IMR-90 (cell line): ENCODE data around the gene PALM. TPM values are rescaled to one million over a fixed set of nuclear protein-coding genes. Genes with fewer than 3 reads are reported as not detected.

ENCODE experiments used
- ATAC-seq: fragments of 200-7000 bp; cut with Tn5 transposase; 2 replicates; pipeline ENCODE4 v1.9.1; 2020; ENCODE audit warnings: low read depth, mild to moderate bottlenecking, moderate library complexity
- BruUV-seq: library from RNA; stranded (reverse); fragments of 400-500 nt; replicated peaks from 2 replicates; lab custom pipeline; 2021; lab: Mats Ljungman, UMichigan
- CTCF ChIA-PET: fragments of 300-600 bp; formaldehyde crosslinking; extraction: SDS; loops from one replicate; lab custom pipeline; 2021; ENCODE audit warnings: antibody characterized with exemption; lab: Yijun Ruan, JAX
- POLR2A ChIA-PET: fragments of 300-600 bp; sonication (Branson Sonifier 250); formaldehyde crosslinking; loops from one replicate; lab custom pipeline; 2022; ENCODE audit warnings: antibody characterized with exemption; ENCODE audit not compliant: unreplicated experiment; lab: Charles Lee
- DNase-seq: peaks from one replicate; pipeline ENCODE4 v3.0.0; 2013
- H2AFZ ChIP-seq: replicated peaks from 2 replicates; pipeline ENCODE3; 2013; ENCODE audit warnings: low read length, mild to moderate bottlenecking; ENCODE audit not compliant: poor library complexity
- H2AK5ac ChIP-seq: 2 replicates; pipeline ENCODE4 v1.6.1; 2013; ENCODE audit warnings: low read depth, low read length, inconsistent platforms
- H2AK9ac ChIP-seq: replicated peaks from 2 replicates; pipeline ENCODE3; 2013; ENCODE audit warnings: mild to moderate bottlenecking, low read depth, low read length, moderate library complexity; ENCODE audit not compliant: poor library complexity
- H2BK120ac ChIP-seq: 2 replicates; pipeline ENCODE4 v1.6.1; 2013; ENCODE audit warnings: low read depth, low read length, inconsistent platforms
- H2BK15ac ChIP-seq: 3 replicates; pipeline ENCODE4 v1.6.1; 2013; ENCODE audit warnings: low read depth, low read length, inconsistent platforms
- H2BK20ac ChIP-seq: 2 replicates; pipeline ENCODE4 v1.6.1; 2013; ENCODE audit warnings: low read depth, mild to moderate bottlenecking, inconsistent platforms, low read length, moderate library complexity
- H2BK5ac ChIP-seq: 2 replicates; pipeline ENCODE4 v1.6.1; 2013; ENCODE audit warnings: mild to moderate bottlenecking, low read depth, low read length, inconsistent platforms; ENCODE audit not compliant: poor library complexity, severe bottlenecking
- H3K14ac ChIP-seq: replicated peaks from 2 replicates; pipeline ENCODE4 v1.6.1; 2013; ENCODE audit warnings: low read depth, low read length, inconsistent platforms
- H3K18ac ChIP-seq: 2 replicates; pipeline ENCODE4 v1.6.1; 2013; ENCODE audit warnings: low read depth, low read length, control low read depth
- H3K23ac ChIP-seq: 2 replicates; pipeline ENCODE4 v1.6.1; 2013; ENCODE audit warnings: low read depth, low read length, inconsistent platforms
- H3K27ac ChIP-seq: 2 replicates; pipeline ENCODE4 v1.5.1; 2013; ENCODE audit warnings: mild to moderate bottlenecking, control low read depth, low read length; ENCODE audit not compliant: insufficient read depth
- H3K27me3 ChIP-seq: 2 replicates; pipeline ENCODE4 v1.6.1; 2013; ENCODE audit warnings: low read length; ENCODE audit not compliant: control insufficient read depth, insufficient read depth
- H3K36me3 ChIP-seq: 2 replicates; pipeline ENCODE4 v1.6.1; 2013; ENCODE audit warnings: low read length, mixed read lengths; ENCODE audit not compliant: control insufficient read depth, insufficient read depth
- H3K4ac ChIP-seq: 2 replicates; pipeline ENCODE4 v1.6.1; 2013; ENCODE audit warnings: low read depth, low read length, inconsistent platforms
- H3K4me1 ChIP-seq: 2 replicates; pipeline ENCODE4 v1.6.1; 2013; ENCODE audit warnings: low read length, mixed read lengths; ENCODE audit not compliant: control insufficient read depth, insufficient read depth
- H3K4me2 ChIP-seq: 2 replicates; pipeline ENCODE4 v1.6.1; 2013; ENCODE audit warnings: low read depth, mild to moderate bottlenecking, control low read depth, low read length, moderate library complexity
- H3K4me3 ChIP-seq: 2 replicates; pipeline ENCODE4 v1.5.1; 2013; ENCODE audit warnings: low read depth, mild to moderate bottlenecking, control low read depth, low read length, moderate library complexity; ENCODE audit not compliant: insufficient read depth
- H3K56ac ChIP-seq: 2 replicates; pipeline ENCODE4 v1.6.1; 2013; ENCODE audit warnings: low read length, inconsistent platforms; ENCODE audit not compliant: insufficient read depth; ENCODE audit errors: extremely low read depth
- H3K79me1 ChIP-seq, 2 experiments: 2 replicates each; pipeline ENCODE4 v1.6.1; 2013; ENCODE audit warnings: low read length in 2 of 2, inconsistent platforms in 1 of 2, low read depth in 1 of 2
- H3K9ac ChIP-seq: 2 replicates; pipeline ENCODE4 v1.6.1; 2013; ENCODE audit warnings: low read depth, low read length, control low read depth
- H3K9me1 ChIP-seq: 2 replicates; pipeline ENCODE4 v1.6.1; 2013; ENCODE audit warnings: low read length, inconsistent platforms; ENCODE audit not compliant: insufficient read depth
- H3K9me3 ChIP-seq: 2 replicates; pipeline ENCODE4 v1.6.1; 2013; ENCODE audit warnings: low read length; ENCODE audit not compliant: control insufficient read depth, insufficient read depth
- H4K20me1 ChIP-seq: 2 replicates; pipeline ENCODE4 v1.6.1; 2013; ENCODE audit warnings: low read length, inconsistent platforms; ENCODE audit not compliant: insufficient read depth
- H4K5ac ChIP-seq: 2 replicates; pipeline ENCODE4 v1.6.1; 2013; ENCODE audit warnings: mild to moderate bottlenecking, low read depth, low read length, control low read depth
- H4K8ac ChIP-seq, 2 experiments: 2 replicates each; pipeline ENCODE4 v1.6.1; 2013; ENCODE audit warnings: low read depth in 2 of 2, low read length in 2 of 2, control low read depth in 1 of 2, inconsistent platforms in 1 of 2
- H4K91ac ChIP-seq: 2 replicates; pipeline ENCODE4 v1.6.1; 2013; ENCODE audit warnings: low read depth, low read length, inconsistent platforms; ENCODE audit not compliant: insufficient read depth
- CHD1 ChIP-seq: IDR thresholded peaks from 2 replicates; pipeline ENCODE4 v1.6.1; 2012; ENCODE audit warnings: low read depth, low read length, improper control_type of control experiment
- CTCF ChIP-seq: conservative IDR thresholded peaks from 2 replicates; pipeline ENCODE4 v1.5.1; 2012; ENCODE audit warnings: mild to moderate bottlenecking, low read depth, low read length, improper control_type of control experiment
- FOS ChIP-seq: fragments of 150-350 bp; IDR thresholded peaks from 2 replicates; pipeline ENCODE4 v1.6.1; 2016; ENCODE audit warnings: low read depth, low read length
- MAZ ChIP-seq: IDR thresholded peaks from 2 replicates; pipeline ENCODE4 v1.6.1; 2012; ENCODE audit warnings: low read depth, mild to moderate bottlenecking, low read length, improper control_type of control experiment, moderate library complexity, borderline replicate concordance
- NFE2L2 ChIP-seq: fragments of 150-350 bp; IDR thresholded peaks from 2 replicates; pipeline ENCODE4 v1.6.1; 2016; ENCODE audit warnings: low read depth, mild to moderate bottlenecking, low read length
- POLR2A ChIP-seq: IDR thresholded peaks from 2 replicates; pipeline ENCODE4 v1.6.1; 2012; ENCODE audit warnings: mild to moderate bottlenecking, low read depth, low read length
- RFX5 ChIP-seq: IDR thresholded peaks from 2 replicates; pipeline ENCODE4 v1.8.0; 2012; ENCODE audit warnings: low read depth, mild to moderate bottlenecking, low read length, moderate library complexity
- USF2 ChIP-seq: fragments of 150-350 bp; IDR thresholded peaks from 2 replicates; pipeline ENCODE4 v1.6.1; 2017; ENCODE audit warnings: mild to moderate bottlenecking, antibody characterized with exemption, low read length, low read depth
- WGBS, 2 experiments: methylation state at CpG; one replicate each; pipeline versions ENCODE4 v1.1.5 to v1.1.7; 2013; ENCODE audit warnings: missing lambda C conversion rate in 2 of 2; ENCODE audit not compliant: insufficient read length in 1 of 2; ENCODE audit errors: extremely low coverage in 2 of 2; 5-methylcytosine and 5-hydroxymethylcytosine counted together
- dilution Hi-C: fragments of 300-500 bp; cut with HindIII; formaldehyde crosslinking; loops from one replicate; pipeline ENCODE4 v1.14.3; 2018; ENCODE audit warnings: low sequenced_read_pairs; ENCODE audit not compliant: unreplicated experiment
- in situ Hi-C: fragments of 300-500 bp; cut with MboI; formaldehyde crosslinking; loops from 3 replicates; pipeline ENCODE4 v1.14.3; 2019; ENCODE audit warnings: low sequenced_read_pairs, inconsistent platforms, mixed read lengths
- intact Hi-C: fragments of 100-400 bp; cut with micrococcal nuclease; formaldehyde crosslinking; loops from 2 replicates; pipeline ENCODE4 v1.10.0; 2022
- polyA plus RNA-seq, 3 experiments: library from polyadenylated mRNA; depleted of rRNA; stranded (reverse); fragments of >200 nt; gene quantifications; 2 replicates each; pipeline ENCODE4 v1.2.3, GENCODE V29; 2012; ENCODE audit warnings: low replicate concordance in 1 of 3
- total RNA-seq: library from RNA; depleted of rRNA; stranded (reverse); fragments of >200 nt; gene quantifications from 2 replicates; pipeline ENCODE4 v1.2.3, GENCODE V29; 2012

Gene PALM
- total and polyA plus RNA-seq, 2 of the 4 experiments (the other 2 are of a cell fraction), result 2.2 to 7.4 TPM

GRCh38 chr19:792306-792885, 83.7 kb downstream of the PALM start:
- no peak overlapping the region for H3K4me2 ChIP-seq
- peaks cover 0 to 3% of the 10 kb centered on the region in 2 experiments; a peak in 1 of 4 replicates for H3K79me1 ChIP-seq
- no peak overlapping the region for H3K4ac ChIP-seq
- no peaks in the 10 kb centered on the region for H3K9me3 ChIP-seq
- WGBS, 2 experiments, result 81% methylated on average over 10 of the region's 16 CpGs; no CpG with 5 or more reads in 1 of the 2 experiments
- H4K8ac ChIP-seq, result no peak overlapping the region
- H2BK15ac ChIP-seq, result no peak overlapping the region
- TF ChIP-seq USF2 (no peak), CTCF (no peak), POLR2A (no peak), NFE2L2 (no peak), MAZ (no peak), CHD1 (no peak), FOS (no peak), RFX5 (no peak)
- no peak overlapping the region for H2BK5ac ChIP-seq
- no peak overlapping the region for H2BK20ac ChIP-seq
- no peak overlapping the region for H2AK9ac ChIP-seq
- no peak overlapping the region for H4K91ac ChIP-seq
- no peak overlapping the region for H2BK120ac ChIP-seq
- no peak overlapping the region for H3K4me3 ChIP-seq
- H3K56ac ChIP-seq, result no peak overlapping the region
- in situ Hi-C loops, result no loop called here
- intact Hi-C loops, result no loop called here
- H3K27ac ChIP-seq, result no peak overlapping the region
- no peak overlapping the region for H3K14ac ChIP-seq
- no peaks in the 10 kb centered on the region for H4K20me1 ChIP-seq
- BruUV-seq, result no TSS peak
- DNase-seq, result no peak
- no peak overlapping the region for H3K23ac ChIP-seq
- no peak for ATAC-seq
- H3K36me3 ChIP-seq, result no peaks in the 10 kb centered on the region
- ChIA-PET POLR2A (interaction anchor here (0.6 kb wide), 1 partner anchor 139 kb away, joined by 3 read pairs; no protein-coding TSS in a partner anchor), CTCF (interaction anchor here (0.6 kb wide), 1 partner anchor 113 kb away, joined by 5 read pairs; no protein-coding TSS in a partner anchor)
- dilution Hi-C loops, result no loop called here
- H3K27me3 ChIP-seq, result no peaks in the 10 kb centered on the region
- no peaks in the 10 kb centered on the region for H3K9me1 ChIP-seq
- H4K5ac ChIP-seq, result no peak overlapping the region
- no peak overlapping the region for H2AK5ac ChIP-seq
- H3K4me1 ChIP-seq, result peaks cover 2% of the 10 kb centered on the region; the same call in 1 of the 2 replicates
- no peak overlapping the region for H3K18ac ChIP-seq
- no peak overlapping the region for H3K9ac ChIP-seq
- H2AFZ ChIP-seq, result no peak overlapping the region
